IMR-90 (cell line): Measurements from ENCODE around the gene ANTXR1. TPM values are rescaled to one million over a fixed set of nuclear protein-coding genes. Genes with fewer than 3 reads are reported as not detected.

ENCODE experiments used
- ATAC-seq: fragments of 200-7000 bp; cut with Tn5 transposase; 2 replicates; pipeline ENCODE4 v1.9.1; 2020; ENCODE audit warnings: low read depth, mild to moderate bottlenecking, moderate library complexity
- BruUV-seq: library from RNA; stranded (reverse); fragments of 400-500 nt; replicated peaks from 2 replicates; lab custom pipeline; 2021; lab: Mats Ljungman, UMichigan
- CTCF ChIA-PET: fragments of 300-600 bp; formaldehyde crosslinking; extraction: SDS; loops from one replicate; lab custom pipeline; 2021; ENCODE audit warnings: antibody characterized with exemption; lab: Yijun Ruan, JAX
- POLR2A ChIA-PET: fragments of 300-600 bp; sonication (Branson Sonifier 250); formaldehyde crosslinking; loops from one replicate; lab custom pipeline; 2022; ENCODE audit warnings: antibody characterized with exemption; ENCODE audit not compliant: unreplicated experiment; lab: Charles Lee
- DNase-seq: peaks from one replicate; pipeline ENCODE4 v3.0.0; 2013
- H2AFZ ChIP-seq: replicated peaks from 2 replicates; pipeline ENCODE3; 2013; ENCODE audit warnings: low read length, mild to moderate bottlenecking; ENCODE audit not compliant: poor library complexity
- H2AK5ac ChIP-seq: 2 replicates; pipeline ENCODE4 v1.6.1; 2013; ENCODE audit warnings: low read depth, low read length, inconsistent platforms
- H2AK9ac ChIP-seq: replicated peaks from 2 replicates; pipeline ENCODE3; 2013; ENCODE audit warnings: mild to moderate bottlenecking, low read depth, low read length, moderate library complexity; ENCODE audit not compliant: poor library complexity
- H2BK120ac ChIP-seq: 2 replicates; pipeline ENCODE4 v1.6.1; 2013; ENCODE audit warnings: low read depth, low read length, inconsistent platforms
- H2BK15ac ChIP-seq: 3 replicates; pipeline ENCODE4 v1.6.1; 2013; ENCODE audit warnings: low read depth, low read length, inconsistent platforms
- H2BK20ac ChIP-seq: 2 replicates; pipeline ENCODE4 v1.6.1; 2013; ENCODE audit warnings: low read depth, mild to moderate bottlenecking, inconsistent platforms, low read length, moderate library complexity
- H2BK5ac ChIP-seq: 2 replicates; pipeline ENCODE4 v1.6.1; 2013; ENCODE audit warnings: mild to moderate bottlenecking, low read depth, low read length, inconsistent platforms; ENCODE audit not compliant: poor library complexity, severe bottlenecking
- H3K14ac ChIP-seq: replicated peaks from 2 replicates; pipeline ENCODE4 v1.6.1; 2013; ENCODE audit warnings: low read depth, low read length, inconsistent platforms
- H3K18ac ChIP-seq: 2 replicates; pipeline ENCODE4 v1.6.1; 2013; ENCODE audit warnings: low read depth, low read length, control low read depth
- H3K23ac ChIP-seq: 2 replicates; pipeline ENCODE4 v1.6.1; 2013; ENCODE audit warnings: low read depth, low read length, inconsistent platforms
- H3K27ac ChIP-seq: 2 replicates; pipeline ENCODE4 v1.5.1; 2013; ENCODE audit warnings: mild to moderate bottlenecking, control low read depth, low read length; ENCODE audit not compliant: insufficient read depth
- H3K27me3 ChIP-seq: 2 replicates; pipeline ENCODE4 v1.6.1; 2013; ENCODE audit warnings: low read length; ENCODE audit not compliant: control insufficient read depth, insufficient read depth
- H3K36me3 ChIP-seq: 2 replicates; pipeline ENCODE4 v1.6.1; 2013; ENCODE audit warnings: low read length, mixed read lengths; ENCODE audit not compliant: control insufficient read depth, insufficient read depth
- H3K4ac ChIP-seq: 2 replicates; pipeline ENCODE4 v1.6.1; 2013; ENCODE audit warnings: low read depth, low read length, inconsistent platforms
- H3K4me1 ChIP-seq: 2 replicates; pipeline ENCODE4 v1.6.1; 2013; ENCODE audit warnings: low read length, mixed read lengths; ENCODE audit not compliant: control insufficient read depth, insufficient read depth
- H3K4me2 ChIP-seq: 2 replicates; pipeline ENCODE4 v1.6.1; 2013; ENCODE audit warnings: low read depth, mild to moderate bottlenecking, control low read depth, low read length, moderate library complexity
- H3K4me3 ChIP-seq: 2 replicates; pipeline ENCODE4 v1.5.1; 2013; ENCODE audit warnings: low read depth, mild to moderate bottlenecking, control low read depth, low read length, moderate library complexity; ENCODE audit not compliant: insufficient read depth
- H3K56ac ChIP-seq: 2 replicates; pipeline ENCODE4 v1.6.1; 2013; ENCODE audit warnings: low read length, inconsistent platforms; ENCODE audit not compliant: insufficient read depth; ENCODE audit errors: extremely low read depth
- H3K79me1 ChIP-seq, 2 experiments: 2 replicates each; pipeline ENCODE4 v1.6.1; 2013; ENCODE audit warnings: low read length in 2 of 2, inconsistent platforms in 1 of 2, low read depth in 1 of 2
- H3K9ac ChIP-seq: 2 replicates; pipeline ENCODE4 v1.6.1; 2013; ENCODE audit warnings: low read depth, low read length, control low read depth
- H3K9me1 ChIP-seq: 2 replicates; pipeline ENCODE4 v1.6.1; 2013; ENCODE audit warnings: low read length, inconsistent platforms; ENCODE audit not compliant: insufficient read depth
- H3K9me3 ChIP-seq: 2 replicates; pipeline ENCODE4 v1.6.1; 2013; ENCODE audit warnings: low read length; ENCODE audit not compliant: control insufficient read depth, insufficient read depth
- H4K20me1 ChIP-seq: 2 replicates; pipeline ENCODE4 v1.6.1; 2013; ENCODE audit warnings: low read length, inconsistent platforms; ENCODE audit not compliant: insufficient read depth
- H4K5ac ChIP-seq: 2 replicates; pipeline ENCODE4 v1.6.1; 2013; ENCODE audit warnings: mild to moderate bottlenecking, low read depth, low read length, control low read depth
- H4K8ac ChIP-seq, 2 experiments: 2 replicates each; pipeline ENCODE4 v1.6.1; 2013; ENCODE audit warnings: low read depth in 2 of 2, low read length in 2 of 2, control low read depth in 1 of 2, inconsistent platforms in 1 of 2
- H4K91ac ChIP-seq: 2 replicates; pipeline ENCODE4 v1.6.1; 2013; ENCODE audit warnings: low read depth, low read length, inconsistent platforms; ENCODE audit not compliant: insufficient read depth
- CEBPB ChIP-seq: IDR thresholded peaks from 2 replicates; pipeline ENCODE4 v1.6.1; 2012; ENCODE audit warnings: low read depth, low read length, improper control_type of control experiment
- MAZ ChIP-seq: IDR thresholded peaks from 2 replicates; pipeline ENCODE4 v1.6.1; 2012; ENCODE audit warnings: low read depth, mild to moderate bottlenecking, low read length, improper control_type of control experiment, moderate library complexity, borderline replicate concordance
- POLR2A ChIP-seq: IDR thresholded peaks from 2 replicates; pipeline ENCODE4 v1.6.1; 2012; ENCODE audit warnings: mild to moderate bottlenecking, low read depth, low read length
- WGBS, 2 experiments: methylation state at CpG; one replicate each; pipeline versions ENCODE4 v1.1.5 to v1.1.7; 2013; ENCODE audit warnings: missing lambda C conversion rate in 2 of 2; ENCODE audit not compliant: insufficient read length in 1 of 2; ENCODE audit errors: extremely low coverage in 2 of 2; 5-methylcytosine and 5-hydroxymethylcytosine counted together
- dilution Hi-C: fragments of 300-500 bp; cut with HindIII; formaldehyde crosslinking; loops from one replicate; pipeline ENCODE4 v1.14.3; 2018; ENCODE audit warnings: low sequenced_read_pairs; ENCODE audit not compliant: unreplicated experiment
- in situ Hi-C: fragments of 300-500 bp; cut with MboI; formaldehyde crosslinking; loops from 3 replicates; pipeline ENCODE4 v1.14.3; 2019; ENCODE audit warnings: low sequenced_read_pairs, inconsistent platforms, mixed read lengths
- intact Hi-C: fragments of 100-400 bp; cut with micrococcal nuclease; formaldehyde crosslinking; loops from 2 replicates; pipeline ENCODE4 v1.10.0; 2022
- polyA plus RNA-seq, 3 experiments: library from polyadenylated mRNA; depleted of rRNA; stranded (reverse); fragments of >200 nt; gene quantifications; 2 replicates each; pipeline ENCODE4 v1.2.3, GENCODE V29; 2012; ENCODE audit warnings: low replicate concordance in 1 of 3
- total RNA-seq: library from RNA; depleted of rRNA; stranded (reverse); fragments of >200 nt; gene quantifications from 2 replicates; pipeline ENCODE4 v1.2.3, GENCODE V29; 2012
- TF ChIP-seq, protein P1 (sequence below): fragments of 150-350 bp; IDR thresholded peaks from 2 replicates; pipeline ENCODE4 v1.6.1; 2017; ENCODE audit warnings: mild to moderate bottlenecking, antibody characterized with exemption, low read length, low read depth

The ANTXR1 gene
- total and polyA plus RNA-seq, 2 of the 4 experiments (the other 2 are of a cell fraction): 27.2 to 36.9 TPM

DNA sequence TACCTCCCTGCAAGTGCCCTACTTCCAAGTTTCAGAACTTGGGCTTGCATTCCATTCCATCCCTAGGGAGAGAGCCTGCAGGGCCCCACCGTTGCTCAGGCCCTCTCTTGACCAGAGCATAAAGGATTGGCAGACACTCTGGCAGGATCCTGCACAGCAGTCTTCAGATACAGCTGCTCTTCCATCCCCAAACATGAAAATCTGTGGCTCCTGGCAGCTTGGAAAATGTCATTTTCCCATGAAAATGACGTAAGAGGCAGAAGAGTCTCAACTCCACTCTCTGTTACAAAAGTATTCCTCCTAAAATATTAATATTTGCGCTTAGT, 211.5 kb downstream of the ANTXR1 start:
- peaks cover 27% of the 10 kb centered on the region for H3K4me1 ChIP-seq
- peaks cover 9 to 52% of the 10 kb centered on the region in 2 experiments; a peak in 3 of 4 replicates for H3K79me1 ChIP-seq
- DNase-seq: no peak
- peak overlapping the region; percentile 71 for H4K91ac ChIP-seq
- H3K27ac ChIP-seq: peak overlapping the region; percentile 4; the same call in 1 of the 2 replicates
- no peaks in the 10 kb centered on the region for H3K27me3 ChIP-seq
- POLR2A ChIA-PET: no interaction called here
- H3K4me2 ChIP-seq: no peak overlapping the region
- H3K18ac ChIP-seq: peak overlapping the region; percentile 89; the same call in 1 of the 2 replicates
- peak overlapping the region; percentile 77; the same call in 1 of the 2 replicates for H2BK20ac ChIP-seq
- H2BK5ac ChIP-seq: peak overlapping the region; percentile 83
- H3K4ac ChIP-seq: peak overlapping the region; percentile 91
- H3K9me1 ChIP-seq: peaks cover 21% of the 10 kb centered on the region
- peaks cover 19% of the 10 kb centered on the region for H3K36me3 ChIP-seq
- in situ Hi-C loops (no loop called here), intact Hi-C loops (no loop called here), dilution Hi-C loops (no loop called here)
- no peak for ATAC-seq
- BruUV-seq: no TSS peak
- H3K23ac ChIP-seq: no peak overlapping the region
- peak overlapping the region; percentile 18; the same call in 2 of the 3 replicates for H2BK15ac ChIP-seq
- no peak overlapping the region for H3K56ac ChIP-seq
- no peak overlapping the region for H2AK9ac ChIP-seq
- no peaks in the 10 kb centered on the region for H3K9me3 ChIP-seq
- peak overlapping the region; percentile 71; the same call in 1 of the 2 replicates for H4K5ac ChIP-seq
- TF ChIP-seq CEBPB (no peak), POLR2A (no peak), MAZ (no peak)
- TF ChIP-seq, protein P1, sequence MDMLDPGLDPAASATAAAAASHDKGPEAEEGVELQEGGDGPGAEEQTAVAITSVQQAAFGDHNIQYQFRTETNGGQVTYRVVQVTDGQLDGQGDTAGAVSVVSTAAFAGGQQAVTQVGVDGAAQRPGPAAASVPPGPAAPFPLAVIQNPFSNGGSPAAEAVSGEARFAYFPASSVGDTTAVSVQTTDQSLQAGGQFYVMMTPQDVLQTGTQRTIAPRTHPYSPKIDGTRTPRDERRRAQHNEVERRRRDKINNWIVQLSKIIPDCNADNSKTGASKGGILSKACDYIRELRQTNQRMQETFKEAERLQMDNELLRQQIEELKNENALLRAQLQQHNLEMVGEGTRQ: no peak
- H2AK5ac ChIP-seq: peak overlapping the region; percentile 46; the same call in 1 of the 2 replicates
- no peaks in the 10 kb centered on the region; the same call in 1 of the 2 replicates for H4K20me1 ChIP-seq
- peak overlapping the region; percentile 38; the same call in 1 of the 2 replicates for H3K14ac ChIP-seq
- H4K8ac ChIP-seq: peak overlapping the region; percentile 41 to 60; a peak in 2 of 4 replicates
- 60% methylated on average over 1 of the region's 3 CpGs; no CpG with 5 or more reads in 1 of the 2 experiments for WGBS, 2 experiments
- no peak overlapping the region for H3K9ac ChIP-seq
- H2AFZ ChIP-seq: no peak overlapping the region
- CTCF ChIA-PET: no interaction called here
- no peak overlapping the region for H3K4me3 ChIP-seq
- peak overlapping the region; percentile 80; the same call in 1 of the 2 replicates for H2BK120ac ChIP-seq
